ENCODE measurements around the gene KCTD21. TPM values are rescaled to one million over a fixed set of nuclear protein-coding genes. Genes with fewer than 3 reads are reported as not detected.

KCTD21 gene
- total and polyA plus RNA-seq, 2 experiments from 2014 or later = 4.7 to 8.2 TPM

GRCh38 chr11:78163828-78164227 is 24.6 kb downstream of the KCTD21 start:
- Histone ChIP-seq H3K9me2 (replicated peaks; ENCODE audit: insufficient read depth) (no peaks in the 10 kb centered on the region), H3K4me2 (no peak overlapping the region), H3K4me1 (ENCODE audit: insufficient read depth) (peaks cover 10% of the 10 kb centered on the region), H4K20me1 (ENCODE audit: insufficient read depth, poor library complexity, severe bottlenecking) (no peaks in the 10 kb centered on the region), H3K27me3 (no peaks in the 10 kb centered on the region), H3K9me3 (ENCODE audit: low read depth) (no peaks in the 10 kb centered on the region), H3K36me3 (replicated peaks; ENCODE audit: insufficient read depth, low read depth) (no peaks in the 10 kb centered on the region), H3K4me3 (no peak overlapping the region), H2AFZ (no peak overlapping the region), H3K27ac (no peak overlapping the region), H3K79me2 (no peaks in the 10 kb centered on the region)
- WGBS (ENCODE audit: low lambda C conversion rate, missing lambda C conversion rate) = 94% methylated on average over 2 of the region's 2 CpGs
- DNase-seq (ENCODE audit: low spot score) = no peak
- TF ChIP-seq EZH2 (IDR thresholded peaks at IDR 0.05; ENCODE audit: borderline replicate concordance) (no peak), EZH2phosphoT487 (IDR thresholded peaks at IDR 0.05; ENCODE audit: low read depth, severe bottlenecking, unreplicated experiment) (no peak), CTCF (IDR thresholded peaks at IDR 0.05; ENCODE audit: poor library complexity) (no peak)

- Histone ChIP-seq H3K27ac (no peak overlapping the region), H3K27me3 (no peaks in the 10 kb centered on the region), H3K9me3 (ENCODE audit: low read depth) (no peaks in the 10 kb centered on the region), H3K4me1 (ENCODE audit: insufficient read depth) (peaks cover 3% of the 10 kb centered on the region), H3K9me2 (replicated peaks; ENCODE audit: insufficient read depth) (no peaks in the 10 kb centered on the region), H3K4me3 (no peak overlapping the region), H4K20me1 (ENCODE audit: insufficient read depth, poor library complexity, severe bottlenecking) (no peaks in the 10 kb centered on the region), H3K79me2 (no peaks in the 10 kb centered on the region), H2AFZ (no peak overlapping the region), H3K36me3 (replicated peaks; ENCODE audit: insufficient read depth, low read depth) (no peaks in the 10 kb centered on the region), H3K4me2 (no peak overlapping the region)
- no peak for DNase-seq (ENCODE audit: low spot score)
- no peak for TF ChIP-seq EZH2 (IDR thresholded peaks at IDR 0.05; ENCODE audit: borderline replicate concordance)
- TF ChIP-seq CTCF (IDR thresholded peaks at IDR 0.05; ENCODE audit: poor library complexity) = no peak
- TF ChIP-seq EZH2phosphoT487 (IDR thresholded peaks at IDR 0.05; ENCODE audit: low read depth, severe bottlenecking, unreplicated experiment) = no peak
- WGBS (ENCODE audit: low lambda C conversion rate, missing lambda C conversion rate) = 51% methylated on average over 5 of the region's 5 CpGs
Observed at GRCh38 chr11:78161962-78162371, 26.5 kb downstream of the KCTD21 start.

- no peaks in the 10 kb centered on the region for H3K27me3 ChIP-seq
- H3K79me2 ChIP-seq = no peaks in the 10 kb centered on the region
- no peak for TF ChIP-seq CTCF (IDR thresholded peaks at IDR 0.05; ENCODE audit: poor library complexity)
- TF ChIP-seq EZH2phosphoT487 (IDR thresholded peaks at IDR 0.05; ENCODE audit: low read depth, severe bottlenecking, unreplicated experiment) = no peak
- TF ChIP-seq EZH2 (IDR thresholded peaks at IDR 0.05; ENCODE audit: borderline replicate concordance) = no peak
- no peaks in the 10 kb centered on the region for H3K4me1 ChIP-seq (ENCODE audit: insufficient read depth)
- no peaks in the 10 kb centered on the region for H3K9me3 ChIP-seq (ENCODE audit: low read depth)
- no peak overlapping the region for H3K4me2 ChIP-seq
- H3K27ac ChIP-seq = no peak overlapping the region
- no peaks in the 10 kb centered on the region for H3K9me2 ChIP-seq (replicated peaks; ENCODE audit: insufficient read depth)
- no peak overlapping the region for H3K4me3 ChIP-seq
- no peak overlapping the region for H2AFZ ChIP-seq
- H4K20me1 ChIP-seq (ENCODE audit: insufficient read depth, poor library complexity, severe bottlenecking) = no peaks in the 10 kb centered on the region
- 95% methylated on average over 2 of the region's 2 CpGs for WGBS (ENCODE audit: low lambda C conversion rate, missing lambda C conversion rate)
- DNase-seq (ENCODE audit: low spot score) = no peak
- no peaks in the 10 kb centered on the region for H3K36me3 ChIP-seq (replicated peaks; ENCODE audit: insufficient read depth, low read depth)
Observed at GRCh38 chr11:78161346-78161745, 27.1 kb downstream of the KCTD21 start.

DNA sequence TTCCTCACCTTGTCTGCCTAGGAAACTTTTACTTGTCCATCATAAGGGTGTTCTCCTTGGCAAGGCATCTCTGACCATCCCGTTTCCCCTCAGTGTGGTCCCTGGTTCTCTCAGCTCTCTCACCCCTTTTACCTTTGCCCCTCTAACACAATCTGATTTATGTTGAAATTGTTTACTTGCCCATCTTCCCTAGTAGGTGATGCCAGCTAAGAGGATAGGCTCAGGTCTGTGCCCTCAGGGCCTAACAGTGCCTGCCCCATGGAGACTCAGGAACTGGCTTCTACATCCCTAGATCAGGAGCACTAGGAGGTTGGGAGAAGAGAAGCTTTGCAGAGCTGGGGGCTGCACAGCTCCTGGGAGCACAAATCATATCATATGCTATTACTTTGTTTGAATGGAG is 27.9 kb downstream of the KCTD21 start:
- Histone ChIP-seq H2AFZ (no peak overlapping the region), H4K20me1 (ENCODE audit: insufficient read depth, poor library complexity, severe bottlenecking) (no peaks in the 10 kb centered on the region), H3K27ac (no peak overlapping the region), H3K4me1 (ENCODE audit: insufficient read depth) (no peaks in the 10 kb centered on the region), H3K4me2 (no peak overlapping the region), H3K4me3 (no peak overlapping the region), H3K36me3 (replicated peaks; ENCODE audit: insufficient read depth, low read depth) (no peaks in the 10 kb centered on the region), H3K27me3 (no peaks in the 10 kb centered on the region), H3K9me3 (ENCODE audit: low read depth) (no peaks in the 10 kb centered on the region), H3K9me2 (replicated peaks; ENCODE audit: insufficient read depth) (no peaks in the 10 kb centered on the region), H3K79me2 (no peaks in the 10 kb centered on the region)
- WGBS (ENCODE audit: low lambda C conversion rate, missing lambda C conversion rate) = 100% methylated on average over 1 of the region's 1 CpG
- TF ChIP-seq CTCF (IDR thresholded peaks at IDR 0.05; ENCODE audit: poor library complexity) (no peak), EZH2 (IDR thresholded peaks at IDR 0.05; ENCODE audit: borderline replicate concordance) (no peak), EZH2phosphoT487 (IDR thresholded peaks at IDR 0.05; ENCODE audit: low read depth, severe bottlenecking, unreplicated experiment) (no peak)
- DNase-seq (ENCODE audit: low spot score) = no peak

Measured in hepatocyte (in vitro differentiated cells).